Measurements from ENCODE around the gene ICA1L. TPM values are rescaled to one million over a fixed set of nuclear protein-coding genes. Genes with fewer than 3 reads are reported as not detected.

The ICA1L gene
- total RNA-seq, 1 donor from 2014 or later: 12.9 TPM

DNA sequence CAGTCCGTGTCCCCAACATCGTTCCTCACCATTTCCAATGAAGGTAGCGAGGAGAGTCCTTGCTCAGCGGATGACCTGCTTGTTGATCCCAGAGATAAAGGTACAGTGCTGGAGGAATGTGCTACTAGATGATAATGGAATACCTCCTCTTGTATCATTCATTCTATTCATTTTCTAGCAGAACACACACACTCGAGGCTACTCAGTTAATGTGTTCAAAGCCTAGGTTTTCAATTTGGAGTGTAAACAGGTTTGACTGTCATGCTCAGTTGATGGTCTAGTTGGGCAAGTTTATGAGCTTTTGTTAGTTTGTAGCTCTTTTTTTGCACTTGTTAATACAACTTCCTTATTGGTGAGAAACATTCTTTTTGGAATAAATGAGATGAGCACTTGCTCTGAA lies 114.2 kb downstream of the ICA1L start:
- H3K27ac Mint-ChIP-seq (ENCODE audit: unreplicated experiment): no peak overlapping the region
- peaks cover under 1% of the 10 kb centered on the region for H3K4me1 Mint-ChIP-seq
- H3K9me3 Mint-ChIP-seq: no peaks in the 10 kb centered on the region
- DNase-seq (ENCODE audit: low read depth, low spot score): no peak
- H3K27me3 Mint-ChIP-seq (ENCODE audit: low read depth): no peaks in the 10 kb centered on the region
- no peak overlapping the region for H3K4me3 Mint-ChIP-seq
- TF ChIP-seq, protein P1, sequence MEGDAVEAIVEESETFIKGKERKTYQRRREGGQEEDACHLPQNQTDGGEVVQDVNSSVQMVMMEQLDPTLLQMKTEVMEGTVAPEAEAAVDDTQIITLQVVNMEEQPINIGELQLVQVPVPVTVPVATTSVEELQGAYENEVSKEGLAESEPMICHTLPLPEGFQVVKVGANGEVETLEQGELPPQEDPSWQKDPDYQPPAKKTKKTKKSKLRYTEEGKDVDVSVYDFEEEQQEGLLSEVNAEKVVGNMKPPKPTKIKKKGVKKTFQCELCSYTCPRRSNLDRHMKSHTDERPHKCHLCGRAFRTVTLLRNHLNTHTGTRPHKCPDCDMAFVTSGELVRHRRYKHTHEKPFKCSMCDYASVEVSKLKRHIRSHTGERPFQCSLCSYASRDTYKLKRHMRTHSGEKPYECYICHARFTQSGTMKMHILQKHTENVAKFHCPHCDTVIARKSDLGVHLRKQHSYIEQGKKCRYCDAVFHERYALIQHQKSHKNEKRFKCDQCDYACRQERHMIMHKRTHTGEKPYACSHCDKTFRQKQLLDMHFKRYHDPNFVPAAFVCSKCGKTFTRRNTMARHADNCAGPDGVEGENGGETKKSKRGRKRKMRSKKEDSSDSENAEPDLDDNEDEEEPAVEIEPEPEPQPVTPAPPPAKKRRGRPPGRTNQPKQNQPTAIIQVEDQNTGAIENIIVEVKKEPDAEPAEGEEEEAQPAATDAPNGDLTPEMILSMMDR (conservative IDR thresholded peaks at IDR 0.05): no peak
- peaks cover 21% of the 10 kb centered on the region for H3K36me3 Mint-ChIP-seq (ENCODE audit: low read depth)

DNA sequence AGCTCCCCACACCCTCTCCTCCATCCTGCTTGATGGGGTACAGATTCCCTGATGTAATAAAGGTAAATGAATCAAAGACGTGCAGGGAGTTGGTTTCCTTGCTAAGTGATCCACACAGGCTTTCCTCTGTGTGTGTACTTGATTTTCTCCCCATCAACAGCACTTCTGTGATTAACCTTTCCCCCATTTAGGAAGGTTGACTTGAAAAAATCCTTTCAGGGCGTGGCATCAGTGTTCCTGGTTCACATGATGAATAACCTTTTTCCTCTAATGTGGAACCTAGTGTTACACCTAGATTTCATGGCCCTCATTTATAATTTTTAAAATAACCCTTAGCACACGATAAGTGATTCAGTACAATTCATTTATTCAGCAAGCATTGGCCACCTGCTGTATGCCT lies 115.0 kb downstream of the ICA1L start:
- Mint-ChIP-seq H3K4me1 (no peaks in the 10 kb centered on the region), H3K9me3 (no peaks in the 10 kb centered on the region), H3K36me3 (ENCODE audit: low read depth) (peaks cover 23% of the 10 kb centered on the region), H3K27ac (ENCODE audit: unreplicated experiment) (no peak overlapping the region), H3K27me3 (ENCODE audit: low read depth) (no peaks in the 10 kb centered on the region), H3K4me3 (no peak overlapping the region)
- no peak for DNase-seq (ENCODE audit: low read depth, low spot score)
- TF ChIP-seq, protein P1 (conservative IDR thresholded peaks at IDR 0.05): no peak

DNA sequence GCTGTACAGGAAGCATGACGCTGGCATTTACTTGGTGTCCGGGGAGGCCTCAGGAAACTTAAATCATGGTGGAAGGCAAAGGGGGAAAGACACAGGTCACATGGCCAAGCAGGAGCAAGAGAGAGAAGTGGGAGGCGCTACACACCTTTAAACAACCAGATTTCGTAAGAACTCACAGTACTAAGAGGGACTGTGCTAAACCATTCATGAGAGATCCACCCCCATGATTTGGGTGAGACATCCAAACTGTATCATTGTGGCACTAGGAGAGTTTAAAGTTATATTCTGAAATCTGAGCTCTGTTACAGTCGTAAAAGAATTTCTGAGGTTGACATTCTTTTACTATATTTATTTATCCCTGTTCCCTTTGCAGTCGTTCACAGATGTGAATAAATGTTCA lies 116.6 kb downstream of the ICA1L start:
- Mint-ChIP-seq H3K27ac (ENCODE audit: unreplicated experiment) (no peak overlapping the region), H3K27me3 (ENCODE audit: low read depth) (no peaks in the 10 kb centered on the region), H3K36me3 (ENCODE audit: low read depth) (peaks cover 21% of the 10 kb centered on the region), H3K9me3 (no peaks in the 10 kb centered on the region), H3K4me1 (no peaks in the 10 kb centered on the region), H3K4me3 (no peak overlapping the region)
- no peak for DNase-seq (ENCODE audit: low read depth, low spot score)
- TF ChIP-seq, protein P1 (conservative IDR thresholded peaks at IDR 0.05): no peak

DNA sequence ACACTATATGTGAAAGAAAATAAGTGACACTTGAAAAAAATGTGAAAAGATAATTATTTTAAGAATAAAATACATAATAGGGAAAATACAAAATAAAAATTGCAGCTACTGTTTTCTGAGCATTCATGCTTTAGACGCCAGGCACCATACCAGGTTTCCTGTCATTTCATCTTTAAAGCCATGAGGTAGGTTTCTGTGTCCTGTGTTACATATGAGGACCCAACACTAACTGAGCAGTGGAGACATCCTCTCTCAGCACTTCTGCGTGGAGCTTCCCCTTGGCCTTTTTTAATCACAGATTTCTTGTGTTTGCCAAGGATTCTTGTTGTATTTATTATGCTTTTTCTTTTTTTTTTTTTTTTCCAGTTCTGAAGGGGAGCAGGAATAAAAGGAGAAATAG lies 119.5 kb downstream of the ICA1L start:
- no peak overlapping the region for H3K27ac Mint-ChIP-seq (ENCODE audit: unreplicated experiment)
- H3K9me3 Mint-ChIP-seq: peaks cover 3% of the 10 kb centered on the region
- TF ChIP-seq, protein P1 (conservative IDR thresholded peaks at IDR 0.05): no peak
- no peak for DNase-seq (ENCODE audit: low read depth, low spot score)
- no peaks in the 10 kb centered on the region for H3K27me3 Mint-ChIP-seq (ENCODE audit: low read depth)
- H3K36me3 Mint-ChIP-seq (ENCODE audit: low read depth): peaks cover 31% of the 10 kb centered on the region
- H3K4me1 Mint-ChIP-seq: no peaks in the 10 kb centered on the region
- H3K4me3 Mint-ChIP-seq: no peak overlapping the region

DNA sequence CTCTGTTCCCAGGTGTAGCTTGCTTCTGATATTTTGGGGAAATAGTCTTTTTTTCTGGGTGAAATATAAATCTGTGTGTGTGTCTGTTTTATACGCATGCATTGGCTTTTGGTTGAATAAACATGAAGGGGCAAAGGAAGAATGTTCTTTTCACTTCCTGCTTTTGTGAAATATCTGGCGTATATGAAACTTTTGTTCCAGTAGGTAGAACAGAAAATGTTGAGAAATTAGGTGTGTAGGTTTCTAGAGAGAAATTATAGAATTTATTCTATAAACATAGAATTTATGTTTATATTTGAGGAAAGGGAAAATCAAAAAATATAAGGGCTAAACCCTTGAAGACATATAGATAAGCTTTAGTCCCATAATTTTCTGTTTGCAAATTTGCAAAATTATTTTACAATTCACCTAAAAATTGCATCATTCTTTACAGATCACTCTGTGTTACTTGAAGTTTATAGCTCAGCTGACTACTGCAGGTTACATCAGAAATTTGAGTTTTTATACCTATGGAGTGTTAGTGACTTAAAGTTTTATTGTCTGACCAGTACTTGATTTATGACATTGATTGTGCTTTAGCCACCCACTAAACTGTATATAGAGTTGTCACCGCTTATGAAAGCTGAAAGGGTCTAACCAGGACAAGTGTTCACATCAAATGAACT lies 120.7 kb downstream of the ICA1L start:
- H3K4me3 Mint-ChIP-seq: no peak overlapping the region
- H3K27ac Mint-ChIP-seq (ENCODE audit: unreplicated experiment): no peak overlapping the region
- DNase-seq (ENCODE audit: low read depth, low spot score): no peak
- H3K9me3 Mint-ChIP-seq: peaks cover 5% of the 10 kb centered on the region
- no peaks in the 10 kb centered on the region for H3K27me3 Mint-ChIP-seq (ENCODE audit: low read depth)
- H3K4me1 Mint-ChIP-seq: no peaks in the 10 kb centered on the region
- TF ChIP-seq, protein P1 (conservative IDR thresholded peaks at IDR 0.05): no peak
- H3K36me3 Mint-ChIP-seq (ENCODE audit: low read depth): peaks cover 35% of the 10 kb centered on the region

Measured in neural crest cell (in vitro differentiated cells).